ENCODE results near the gene RAB3IP. TPM values are rescaled to one million over a fixed set of nuclear protein-coding genes. Genes with fewer than 3 reads are reported as not detected.
"Not testable (repeated sequence)": the region's sequence is repeated elsewhere in the genome, so short reads cannot be mapped to it uniquely, and the experiment has no call there.

Gene RAB3IP
- polyA plus RNA-seq, 1 donor from 2014 or later, result 27.1 TPM

DNA sequence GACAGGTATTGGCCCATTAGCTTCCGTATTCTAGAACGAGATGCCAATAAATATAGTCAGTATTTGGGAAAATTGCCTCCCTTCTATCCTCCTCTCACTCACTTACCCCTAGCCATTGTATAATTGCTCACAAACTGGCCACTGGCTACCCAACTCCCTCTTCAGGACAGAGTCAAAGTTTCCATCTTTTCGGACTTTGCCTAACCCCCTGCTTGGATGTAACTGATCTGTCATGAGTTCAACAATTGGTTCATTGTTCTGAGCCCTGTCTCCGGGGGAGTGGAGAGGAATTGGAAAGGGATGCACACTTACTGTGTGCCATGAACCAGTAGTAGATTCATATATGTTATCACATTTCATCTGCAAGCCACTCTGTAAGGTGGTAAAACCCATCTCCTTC is 98.5 kb downstream of the RAB3IP start:
- Mint-ChIP-seq H3K27me3 (peaks cover 4% of the 10 kb centered on the region), H3K27ac (no peak overlapping the region), H3K9me3 (no peaks in the 10 kb centered on the region), H3K36me3 (no peaks in the 10 kb centered on the region), H3K4me3 (no peak overlapping the region), H3K4me1 (no peaks in the 10 kb centered on the region)

GRCh38 chr12:69837657-69838415 is 99.2 kb downstream of the RAB3IP start:
- Mint-ChIP-seq H3K36me3 (no peaks in the 10 kb centered on the region), H3K9me3 (no peaks in the 10 kb centered on the region), H3K27ac (no peak overlapping the region), H3K4me1 (no peaks in the 10 kb centered on the region), H3K4me3 (no peak overlapping the region), H3K27me3 (peaks cover 4% of the 10 kb centered on the region)

- H3K27me3 Mint-ChIP-seq, result peaks cover 4% of the 10 kb centered on the region
- H3K4me3 Mint-ChIP-seq, result no peak overlapping the region
- H3K36me3 Mint-ChIP-seq, result no peaks in the 10 kb centered on the region
- H3K9me3 Mint-ChIP-seq, result no peaks in the 10 kb centered on the region
- H3K4me1 Mint-ChIP-seq, result no peaks in the 10 kb centered on the region
- H3K27ac Mint-ChIP-seq, result no peak overlapping the region
Measured at GRCh38 chr12:69840727-69841126, 102.1 kb downstream of the RAB3IP start.

- Mint-ChIP-seq H3K4me3 (no peak overlapping the region), H3K9me3 (no peaks in the 10 kb centered on the region), H3K27me3 (peaks cover 2% of the 10 kb centered on the region), H3K27ac (no peak overlapping the region), H3K36me3 (no peaks in the 10 kb centered on the region), H3K4me1 (no peaks in the 10 kb centered on the region)
Measured at GRCh38 chr12:69843608-69844007, 104.9 kb downstream of the RAB3IP start.

GRCh38 chr12:69844416-69844815 is 105.8 kb downstream of the RAB3IP start:
- H3K4me3 Mint-ChIP-seq, result no peak overlapping the region
- no peaks in the 10 kb centered on the region for H3K36me3 Mint-ChIP-seq
- no peaks in the 10 kb centered on the region for H3K9me3 Mint-ChIP-seq
- H3K4me1 Mint-ChIP-seq, result no peaks in the 10 kb centered on the region
- no peak overlapping the region for H3K27ac Mint-ChIP-seq
- peaks cover 2% of the 10 kb centered on the region for H3K27me3 Mint-ChIP-seq

GRCh38 chr12:69844836-69845235 is 106.2 kb downstream of the RAB3IP start:
- H3K9me3 Mint-ChIP-seq, result peaks cover 0 to 1% (median 0%) of the 10 kb centered on the region in 3 donors
- no peak overlapping the region for H3K27ac Mint-ChIP-seq
- H3K27me3 Mint-ChIP-seq, result peaks cover 2% of the 10 kb centered on the region
- H3K36me3 Mint-ChIP-seq, result no peaks in the 10 kb centered on the region
- H3K4me1 Mint-ChIP-seq, result no peaks in the 10 kb centered on the region
- H3K4me3 Mint-ChIP-seq, result no peak overlapping the region

DNA sequence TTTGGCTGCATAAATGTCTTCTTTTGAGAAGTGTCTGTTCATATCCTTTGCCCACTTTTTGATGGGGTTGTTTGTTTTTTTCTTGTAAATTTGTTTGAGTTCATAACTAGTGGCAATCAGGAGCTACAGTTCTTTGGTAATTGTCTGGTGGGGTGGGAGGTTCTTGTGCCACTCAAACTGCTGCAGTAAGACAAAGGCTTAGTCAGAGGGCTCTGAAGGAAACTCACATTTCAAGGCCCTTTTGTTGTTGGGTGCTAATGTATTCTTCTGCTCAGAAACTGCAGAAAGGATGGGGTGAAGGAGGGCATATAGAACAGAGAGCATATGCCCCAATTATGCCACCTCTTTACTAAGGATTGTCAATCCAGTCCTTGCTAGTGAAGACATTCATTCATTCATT is 108.3 kb downstream of the RAB3IP start:
- H3K4me3 Mint-ChIP-seq, result peak overlapping the region in 1 of 4 donors; percentile 22
- no peak overlapping the region for H3K27ac Mint-ChIP-seq
- no peaks in the 10 kb centered on the region for H3K36me3 Mint-ChIP-seq
- no peaks in the 10 kb centered on the region for H3K4me1 Mint-ChIP-seq
- peaks cover 1% of the 10 kb centered on the region for H3K27me3 Mint-ChIP-seq
- H3K9me3 Mint-ChIP-seq, result peaks cover 0 to 8% (median 0%) of the 10 kb centered on the region in 3 donors

- H3K9me3 Mint-ChIP-seq, result peaks cover 7 to 16% (median 12%) of the 10 kb centered on the region in 3 donors
- H3K27ac Mint-ChIP-seq, result no peak overlapping the region
- no peaks in the 10 kb centered on the region for H3K4me1 Mint-ChIP-seq
- H3K27me3 Mint-ChIP-seq, result peaks cover 1% of the 10 kb centered on the region
- no peak overlapping the region for H3K4me3 Mint-ChIP-seq
- no peaks in the 10 kb centered on the region for H3K36me3 Mint-ChIP-seq
Measured at GRCh38 chr12:69851976-69852375, 113.3 kb downstream of the RAB3IP start.

DNA sequence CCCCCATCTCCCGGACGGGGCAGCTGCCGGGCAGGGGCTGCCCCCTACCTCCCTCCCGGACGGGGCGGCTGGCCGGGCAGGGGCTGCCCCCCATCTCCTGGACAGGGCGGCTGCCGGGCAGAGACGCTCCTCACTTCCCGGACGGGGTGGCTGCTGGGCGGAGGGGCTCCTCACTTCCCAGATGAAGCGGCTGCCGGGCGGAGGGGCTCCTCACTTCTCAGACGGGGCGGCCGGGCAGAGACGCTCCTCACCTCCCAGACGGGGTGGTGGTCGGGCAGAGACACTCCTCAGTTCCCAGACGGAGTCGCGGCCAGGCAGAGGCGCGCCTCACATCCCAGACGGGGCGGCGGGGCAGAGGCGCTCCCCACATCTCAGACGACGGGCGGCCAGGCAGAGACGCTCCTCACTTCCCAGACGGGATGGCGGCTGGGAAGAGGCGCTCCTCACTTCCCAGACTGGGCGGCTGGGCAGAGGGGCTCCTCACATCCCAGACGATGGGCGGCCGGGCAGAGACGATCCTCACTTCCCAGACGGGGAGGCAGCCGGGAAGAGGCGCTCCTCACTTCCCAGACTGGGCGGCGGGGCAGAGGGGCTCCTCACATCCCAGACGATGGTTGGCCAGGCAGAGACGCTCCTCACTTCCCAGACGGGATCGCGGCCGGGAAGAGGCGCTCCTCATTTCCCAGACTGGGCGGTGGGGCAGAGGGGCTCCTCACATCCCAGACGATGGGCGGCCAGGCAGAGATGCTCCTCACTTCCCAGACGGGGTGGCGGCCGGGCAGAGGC is 114.7 kb downstream of the RAB3IP start:
- not testable (repeated sequence) for H3K36me3 Mint-ChIP-seq, H3K4me1 Mint-ChIP-seq, H3K4me3 Mint-ChIP-seq, H3K27me3 Mint-ChIP-seq, H3K27ac Mint-ChIP-seq
- H3K9me3 Mint-ChIP-seq, result peaks cover 8 to 18% (median 16%) of the 10 kb centered on the region in 3 donors

DNA sequence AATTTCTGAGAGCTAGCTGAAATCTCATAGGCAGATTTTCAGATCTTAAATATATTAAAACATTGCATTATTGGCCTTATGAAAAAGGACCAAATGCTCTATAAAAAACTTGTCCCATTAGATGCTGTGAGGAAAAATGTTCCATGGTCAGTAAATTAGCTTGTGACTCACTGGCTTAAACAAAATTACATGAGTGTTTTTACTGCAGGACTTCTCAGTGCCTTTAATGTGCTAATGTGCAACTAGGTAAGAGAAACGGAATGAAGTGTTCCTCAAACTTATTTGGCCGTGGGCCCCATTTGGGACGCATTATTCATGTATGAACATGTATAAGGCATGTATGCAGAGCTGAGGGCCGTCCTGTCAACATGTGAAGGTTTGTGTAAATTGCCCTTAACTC is 128.0 kb downstream of the RAB3IP start:
- H3K27me3 Mint-ChIP-seq, result peaks cover 6% of the 10 kb centered on the region
- H3K9me3 Mint-ChIP-seq, result no peaks in the 10 kb centered on the region
- H3K4me3 Mint-ChIP-seq, result no peak overlapping the region
- no peak overlapping the region for H3K27ac Mint-ChIP-seq
- H3K4me1 Mint-ChIP-seq, result peaks cover 0 to 3% (median 0%) of the 10 kb centered on the region in 3 donors
- peaks cover 2% of the 10 kb centered on the region for H3K36me3 Mint-ChIP-seq

- Mint-ChIP-seq H3K4me3 (no peak overlapping the region), H3K9me3 (no peaks in the 10 kb centered on the region), H3K27me3 (peaks cover 6% of the 10 kb centered on the region), H3K36me3 (peaks cover 2% of the 10 kb centered on the region), H3K4me1 (peaks cover 0 to 3% (median 0%) of the 10 kb centered on the region in 3 donors), H3K27ac (no peak overlapping the region)
Measured at GRCh38 chr12:69868695-69869094, 130.0 kb downstream of the RAB3IP start.

- Mint-ChIP-seq H3K27ac (peak overlapping the region in 1 of 3 donors; percentile 42), H3K36me3 (peaks cover 2% of the 10 kb centered on the region), H3K4me3 (no peak overlapping the region), H3K27me3 (peaks cover 6% of the 10 kb centered on the region), H3K4me1 (peaks cover 0 to 3% (median 0%) of the 10 kb centered on the region in 3 donors), H3K9me3 (no peaks in the 10 kb centered on the region)
Measured at GRCh38 chr12:69872804-69873203, 134.1 kb downstream of the RAB3IP start.

Other genes with a start within 250 kb of the RAB3IP start
- gene CCT2, start 153.4 kb upstream of the RAB3IP start, polyA plus RNA-seq, result 147 TPM
- gene LRRC10, start 128.0 kb upstream of the RAB3IP start, polyA plus RNA-seq, result not detected
- not detected for gene BEST3, start 39.6 kb upstream of the RAB3IP start, polyA plus RNA-seq
- gene MYRFL, start 86.4 kb downstream of the RAB3IP start, polyA plus RNA-seq, result not detected

Measured in IgD-negative memory B cell (primary cell).